Muscle of back (tissue), 13 donors: ENCODE data around the gene DCK. TPM values are rescaled to one million over a fixed set of nuclear protein-coding genes. Genes with fewer than 3 reads are reported as not detected.
A peak's percentile ranks its signal among the peaks of the same experiment; 100 is the strongest.

Experiments used
- DNase-seq, 3 donors: peaks; one replicate each; pipeline versions ENCODE4 v3.0.0 to v3.0.0-alpha.2; 2013
- long read RNA-seq, 9 donors: transcript quantifications; one replicate each; lab custom pipeline, GENCODE V29; 2026
- polyA plus RNA-seq, 10 donors: library from polyadenylated mRNA; unstranded; fragments of 120-200 nt; gene quantifications; one replicate each; pipeline ENCODE4 v1.2.1, GENCODE V29; 2013; ENCODE audit not compliant: insufficient read length in 10 of 10

Gene DCK
- polyA plus RNA-seq = 10 to 100 TPM; 17.9 to 31.8 (median 23.7) TPM
- long read RNA-seq, donor 1, transcript DCK-201 (7 exons, 2,716 nt) = major isoform, 12 of 12 reads
- long read RNA-seq, donor 1, partial matches to known transcripts = 0 of 12 reads
- long read RNA-seq, donor 1, other reads (novel, unspliced or antisense) = 0 of 12 reads
- long read RNA-seq, donor 2, partial matches to known transcripts = 0 of 4 reads
- long read RNA-seq, donor 2, other reads (novel, unspliced or antisense) = 0 of 4 reads
- long read RNA-seq, donor 3 = 0 reads
- long read RNA-seq, donor 4, transcript DCK-201 (7 exons, 2,716 nt) = major isoform, 7 of 8 reads
- long read RNA-seq, donor 4, partial matches to known transcripts = 0 of 8 reads
- long read RNA-seq, donor 4, other reads (novel, unspliced or antisense) = 0 of 8 reads
- long read RNA-seq, donor 5, transcript DCK-201 (7 exons, 2,716 nt) = major isoform, 8 of 8 reads
- long read RNA-seq, donor 5, partial matches to known transcripts = 0 of 8 reads
- long read RNA-seq, donor 5, other reads (novel, unspliced or antisense) = 0 of 8 reads
- long read RNA-seq, donor 6, partial matches to known transcripts = 0 of 4 reads
- long read RNA-seq, donor 6, other reads (novel, unspliced or antisense) = 0 of 4 reads
- long read RNA-seq, donor 7, partial matches to known transcripts = 0 of 4 reads
- long read RNA-seq, donor 7, other reads (novel, unspliced or antisense) = 0 of 4 reads
- long read RNA-seq, donor 8, transcript DCK-201 (7 exons, 2,716 nt) = major isoform, 6 of 6 reads
- long read RNA-seq, donor 8, partial matches to known transcripts = 0 of 6 reads
- long read RNA-seq, donor 8, other reads (novel, unspliced or antisense) = 0 of 6 reads
- long read RNA-seq, donor 9 = 0 reads

DNA sequence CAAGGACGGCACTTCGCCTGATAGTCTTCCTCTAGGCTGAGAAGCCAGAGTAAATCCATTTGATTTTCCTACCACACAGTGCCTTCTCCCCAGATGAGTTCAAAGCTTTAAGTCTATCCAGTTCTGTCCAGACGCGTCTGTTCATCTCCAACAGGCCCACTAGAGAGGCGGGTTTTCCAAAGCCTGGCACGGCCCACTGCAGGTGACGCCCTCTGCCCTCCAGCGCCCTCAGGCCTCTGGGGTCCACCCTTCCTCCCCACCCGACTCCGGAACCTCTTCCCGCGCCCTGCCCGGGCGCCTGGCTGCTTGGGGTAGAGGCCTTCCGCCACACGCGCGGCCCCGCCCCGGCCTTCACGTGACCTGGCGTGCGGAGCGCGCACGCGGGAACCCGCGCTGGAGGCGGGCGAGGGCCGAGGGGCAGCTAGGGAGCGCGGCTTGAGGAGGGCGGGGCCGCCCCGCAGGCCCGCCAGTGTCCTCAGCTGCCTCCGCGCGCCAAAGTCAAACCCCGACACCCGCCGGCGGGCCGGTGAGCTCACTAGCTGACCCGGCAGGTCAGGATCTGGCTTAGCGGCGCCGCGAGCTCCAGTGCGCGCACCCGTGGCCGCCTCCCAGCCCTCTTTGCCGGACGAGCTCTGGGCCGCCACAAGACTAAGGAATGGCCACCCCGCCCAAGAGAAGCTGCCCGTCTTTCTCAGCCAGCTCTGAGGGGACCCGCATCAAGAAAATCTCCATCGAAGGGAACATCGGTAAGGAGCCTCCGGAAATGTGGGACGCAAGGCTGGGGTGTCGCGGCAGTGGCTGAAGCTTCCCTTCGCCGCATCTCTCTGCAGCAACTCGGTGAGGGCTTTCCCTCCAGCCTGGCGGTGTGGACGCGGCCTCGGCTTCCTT lies at the start of gene DCK:
TSS of gene DCK (plus strand) at position 469 of the 888 bp plus-strand sequence. CDS start at position 656, 187 bp downstream.
- DNase-seq = peak; percentile 93 to 98 (median 97)

DNA sequence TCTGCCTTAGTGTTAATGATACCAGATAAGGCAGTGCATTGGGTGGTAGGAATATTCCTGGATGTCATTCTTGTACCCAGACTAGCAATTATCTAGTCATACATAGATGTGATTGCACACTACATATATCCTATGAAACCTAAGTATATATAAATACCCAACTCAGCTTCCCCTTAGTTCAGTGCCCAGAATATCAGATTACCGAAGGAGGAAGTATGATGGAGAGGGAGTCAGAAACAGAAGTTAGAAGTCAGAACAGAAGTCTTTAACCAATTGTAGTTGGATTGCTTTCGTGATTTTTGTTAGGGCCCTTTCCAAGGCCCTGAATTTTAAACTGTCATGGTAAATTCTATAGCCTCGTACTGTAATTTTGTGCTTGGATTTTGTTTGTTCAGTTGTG lies 48.4 kb upstream of the DCK start:
- no peak for DNase-seq

DNA sequence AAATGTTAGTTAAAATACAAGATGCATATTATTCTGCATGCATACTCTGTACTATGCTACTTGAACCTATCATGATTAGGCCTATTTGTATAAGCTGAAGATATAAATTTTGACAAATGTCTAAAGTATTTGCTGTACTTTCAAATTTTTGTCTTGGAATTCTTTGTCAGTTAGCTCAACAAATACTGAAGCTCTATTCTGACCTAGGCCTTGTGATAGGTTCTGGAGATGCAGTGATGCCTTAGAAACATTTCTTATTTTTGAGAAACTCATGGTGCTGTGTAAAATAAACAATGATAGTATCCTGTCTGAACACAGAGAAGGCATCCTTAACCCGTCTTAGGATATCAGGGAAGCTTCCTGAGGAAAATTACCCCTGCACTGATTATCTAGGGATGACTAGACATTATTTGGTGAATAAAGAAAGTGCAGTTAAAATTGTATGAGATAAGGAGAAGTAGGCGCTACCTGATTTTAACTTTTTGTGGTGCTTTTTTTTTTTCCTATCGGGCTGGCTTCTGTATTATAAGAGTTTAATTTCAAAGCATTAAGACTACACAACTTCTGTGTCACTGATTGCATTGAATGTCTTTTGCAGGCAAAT lies 47.9 kb upstream of the DCK start:
- no peak for DNase-seq

DNA sequence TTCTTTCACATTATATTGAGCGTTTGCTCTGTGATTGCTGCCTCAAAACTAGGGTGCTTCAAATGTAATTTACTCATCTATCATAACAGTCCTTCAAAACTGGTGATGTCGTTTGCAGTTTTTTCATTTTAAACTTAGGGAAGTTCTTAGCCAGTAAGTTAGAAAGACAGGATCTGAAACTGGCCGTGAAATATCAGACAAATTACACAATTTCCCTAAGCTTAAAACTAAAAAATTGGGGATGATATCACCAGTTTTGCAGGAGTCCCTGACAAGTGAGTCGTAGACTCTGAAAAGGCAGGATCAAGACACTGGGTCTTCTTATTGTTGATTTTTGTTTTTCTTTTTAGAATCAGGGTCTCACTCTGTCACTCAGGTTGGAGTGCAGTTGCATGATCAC lies 46.5 kb upstream of the DCK start:
- no peak for DNase-seq

GRCh38 chr4:70948665-70949260 lies 44.7 kb upstream of the DCK start:
- DNase-seq = no peak

GRCh38 chr4:70954032-70954431 lies 39.4 kb upstream of the DCK start:
- DNase-seq = no peak

DNA sequence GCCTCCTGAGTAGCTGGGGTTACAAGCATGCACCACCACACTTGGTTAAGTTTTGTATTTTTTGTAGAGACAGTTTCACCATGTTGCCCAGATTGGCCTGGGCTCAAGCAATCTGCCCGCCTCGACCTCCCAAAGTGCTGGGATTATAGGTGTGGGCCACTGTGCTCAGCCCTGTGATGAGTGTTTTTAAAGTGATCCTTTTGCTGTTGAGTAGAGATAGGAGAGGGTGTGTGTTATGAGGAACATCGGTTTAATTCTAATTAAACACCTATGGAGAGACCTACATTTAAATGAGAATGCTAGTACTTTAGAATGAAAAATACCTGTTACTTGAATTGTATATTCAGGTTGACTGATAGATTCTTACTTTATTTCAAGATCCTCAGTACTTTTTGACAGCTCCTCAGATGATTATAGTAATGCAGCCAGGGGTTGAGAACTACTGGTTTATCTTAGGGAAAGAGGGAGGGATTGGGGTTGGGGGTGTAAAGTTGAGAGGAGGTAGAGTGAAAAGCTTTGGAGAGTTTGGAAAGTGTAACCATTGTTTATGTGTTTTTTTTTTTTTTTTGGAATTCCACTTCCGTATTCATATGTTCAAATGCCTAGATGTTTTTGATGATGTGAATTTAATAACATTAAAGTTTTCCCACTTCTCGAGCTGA lies 36.8 kb upstream of the DCK start:
- no peak for DNase-seq

DNA sequence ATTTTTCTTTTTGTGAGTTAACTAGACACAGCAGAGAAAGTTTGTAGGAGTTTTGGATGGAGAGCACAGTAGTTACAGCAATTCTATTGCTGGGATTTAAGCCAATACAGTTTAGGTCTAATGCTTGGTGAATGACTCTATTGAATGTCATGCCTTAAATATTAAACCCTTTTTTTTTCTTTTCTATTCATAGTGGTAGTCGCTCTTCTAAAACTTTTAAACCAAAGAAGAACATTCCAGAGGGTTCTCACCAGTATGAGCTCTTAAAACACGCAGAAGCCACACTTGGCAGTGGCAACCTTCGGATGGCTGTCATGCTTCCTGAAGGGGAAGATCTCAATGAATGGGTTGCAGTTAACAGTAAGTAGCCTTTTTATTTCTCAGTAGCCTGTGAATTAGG lies 34.8 kb upstream of the DCK start:
- DNase-seq = peak in 1 of 3 donors; percentile 69

DNA sequence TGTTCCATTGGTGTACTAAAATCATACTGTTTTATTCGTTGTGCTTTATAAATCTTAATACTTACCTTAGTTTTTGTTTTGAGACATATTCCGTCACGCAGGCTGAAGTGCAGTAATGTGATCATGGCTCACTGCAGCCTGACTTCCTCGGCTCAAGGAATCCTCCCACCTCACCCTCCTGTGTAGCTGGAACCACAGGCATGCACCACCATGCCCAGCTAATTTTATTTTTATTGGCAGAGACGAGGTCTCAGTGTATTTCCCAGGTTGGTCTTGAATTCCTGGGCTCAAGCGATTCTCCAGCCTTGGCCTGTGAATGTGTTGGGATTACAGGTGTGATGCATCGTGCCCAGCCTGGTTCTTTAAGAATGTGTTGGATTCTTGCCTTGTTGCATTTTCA lies 24.4 kb upstream of the DCK start:
- no peak for DNase-seq

DNA sequence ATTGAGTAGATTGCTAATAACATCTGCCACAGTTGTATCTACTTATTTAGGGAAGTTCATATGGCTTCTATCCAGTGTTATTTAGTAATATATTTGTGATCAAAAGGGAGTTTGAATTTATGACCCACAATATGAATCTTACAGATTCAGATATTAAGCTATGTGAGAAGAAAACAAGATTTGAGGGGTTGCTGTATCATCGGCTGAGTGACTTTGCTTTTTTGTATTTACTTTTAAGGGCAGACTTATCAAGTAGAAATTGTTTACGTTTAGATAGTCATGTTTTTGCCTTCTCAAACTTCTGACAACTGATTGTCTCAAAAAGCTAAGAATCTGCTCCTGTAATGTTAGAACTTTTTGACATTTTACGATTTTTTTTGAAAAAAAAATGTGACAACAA lies 17.2 kb upstream of the DCK start:
- DNase-seq = no peak

- DNase-seq = no peak
Measured at GRCh38 chr4:70979445-70980008, 13.9 kb upstream of the DCK start.

DNA sequence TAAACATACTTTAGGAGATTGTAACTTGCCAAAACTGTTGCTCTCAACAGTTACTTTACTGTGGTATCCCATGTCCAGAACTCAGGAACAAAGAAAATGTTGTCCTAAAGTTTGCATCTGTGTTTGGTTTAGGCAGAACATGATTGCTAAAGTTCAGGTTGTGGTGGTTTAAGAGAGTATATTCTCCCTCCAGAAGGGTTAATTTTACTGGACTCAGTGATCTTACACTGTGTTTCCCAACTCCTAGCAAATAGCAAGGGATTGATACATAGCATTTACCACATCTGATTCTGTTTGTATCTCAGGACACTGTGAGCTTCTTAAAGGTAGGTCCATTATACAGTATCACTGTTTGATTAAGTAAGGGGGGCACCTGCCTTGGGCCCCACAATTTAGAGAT lies 13.3 kb upstream of the DCK start:
- DNase-seq = no peak

GRCh38 chr4:70984106-70984505 lies 9.3 kb upstream of the DCK start:
- DNase-seq = no peak

DNA sequence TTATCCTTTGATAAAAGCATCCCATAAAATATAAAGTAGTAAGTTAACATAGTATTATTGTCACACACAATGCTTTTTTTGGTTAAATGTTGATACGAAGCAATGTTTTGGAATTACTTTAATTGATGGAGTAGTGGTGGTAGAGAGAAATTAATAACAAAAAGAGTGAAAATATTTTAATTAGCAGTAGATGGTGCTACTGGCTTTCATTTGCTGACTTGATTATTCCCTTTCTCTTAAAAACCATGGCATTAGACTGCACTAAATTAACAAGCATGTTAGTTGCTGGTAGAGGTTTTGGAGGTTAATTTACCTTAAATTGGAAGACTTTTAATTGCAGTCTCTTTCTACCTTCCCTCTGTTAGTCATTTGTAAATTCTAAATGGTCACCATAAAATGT lies 8.9 kb upstream of the DCK start:
- no peak for DNase-seq

- no peak for DNase-seq
Measured at GRCh38 chr4:70991596-70991995, 1.9 kb upstream of the DCK start.

DNA sequence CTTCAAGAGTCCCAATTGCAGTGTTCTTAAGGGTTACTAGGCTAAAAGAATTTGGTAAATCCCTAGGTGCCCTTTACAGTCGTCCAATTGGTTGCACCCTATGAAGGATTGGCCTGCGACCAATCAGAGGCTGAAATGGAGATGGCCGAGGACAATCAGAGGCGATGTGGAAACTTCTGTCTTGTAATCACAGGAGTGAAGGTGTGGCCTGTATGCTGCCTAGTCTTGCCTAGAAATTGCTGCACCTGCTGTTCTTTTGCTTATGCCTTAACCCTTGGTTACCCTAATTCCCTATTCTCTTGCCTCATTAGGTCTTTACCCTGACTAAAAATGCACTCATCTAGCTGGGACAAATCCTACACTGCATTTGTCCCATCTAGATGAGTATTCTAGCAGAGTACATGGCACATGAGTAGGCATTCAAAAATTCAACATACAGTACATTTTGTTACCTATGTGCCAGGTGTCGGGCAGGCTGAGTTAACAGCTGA lies 1.0 kb upstream of the DCK start:
- no peak for DNase-seq

DNA sequence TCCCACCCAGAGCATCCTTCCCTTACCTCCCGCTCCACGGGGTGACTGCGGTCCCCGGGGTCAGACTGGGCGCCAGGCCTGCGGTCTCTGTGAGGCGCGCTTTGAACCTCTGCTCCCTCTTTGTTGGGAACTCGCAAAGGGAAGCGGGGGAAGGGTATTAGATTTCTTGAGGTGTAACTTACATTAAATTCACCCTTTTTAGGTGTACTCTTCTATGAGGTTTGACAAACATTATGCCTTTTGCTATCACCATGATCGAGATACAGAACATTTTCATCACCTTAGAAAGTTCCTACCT lies 569 bp downstream of the DCK start:
- DNase-seq = peak in 1 of 3 donors; percentile 11

GRCh38 chr4:70994387-70995099 lies 1.1 kb downstream of the DCK start:
- no peak for DNase-seq

GRCh38 chr4:70996018-70996360 lies 2.5 kb downstream of the DCK start:
- no peak for DNase-seq

DNA sequence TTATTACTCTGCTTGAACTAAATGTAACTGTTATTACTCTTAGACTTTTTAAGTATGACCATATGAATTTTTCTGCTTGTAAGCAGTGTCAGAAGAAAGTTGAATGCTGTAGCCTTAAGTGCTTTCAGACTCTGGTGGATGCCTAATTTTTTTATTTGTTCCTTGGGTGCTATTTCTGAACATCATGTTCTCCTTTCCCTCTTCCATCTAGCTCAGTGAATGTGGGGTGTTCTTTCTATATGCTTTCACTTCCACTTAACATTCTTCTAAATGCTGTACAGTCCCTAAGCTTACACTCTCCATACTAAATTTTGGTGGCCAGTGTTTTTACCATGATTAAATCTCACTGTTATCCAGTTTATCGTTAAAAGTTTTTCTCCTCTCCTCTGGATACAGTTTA lies 3.6 kb downstream of the DCK start:
- no peak for DNase-seq
